Activated CD4-positive, alpha-beta T cell treated with anti-CD3 and anti-CD28 coated beads, Interleukin-2, amount 10 ng/mL, durations not matched to agents 24 days and 14 days (primary cell): Measurements from ENCODE around the gene RAB5IF. TPM values are rescaled to one million over a fixed set of nuclear protein-coding genes. Genes with fewer than 3 reads are reported as not detected.

Experiments used
- DNase-seq: peaks from one replicate; pipeline ENCODE4 v3.0.0; 2022
- H3K27ac Mint-ChIP-seq: one replicate; pipeline ENCODE4 v1.8.0; 2022; ENCODE audit warnings: mild to moderate bottlenecking, mixed read lengths
- H3K27me3 Mint-ChIP-seq: one replicate; pipeline ENCODE4 v1.8.0; 2022; ENCODE audit warnings: mixed read lengths
- H3K36me3 Mint-ChIP-seq: one replicate; pipeline ENCODE4 v1.8.0; 2022; ENCODE audit warnings: low read depth, mild to moderate bottlenecking, mixed read lengths
- H3K4me1 Mint-ChIP-seq: one replicate; pipeline ENCODE4 v1.8.0; 2021; ENCODE audit warnings: mixed read lengths
- H3K4me3 Mint-ChIP-seq: one replicate; pipeline ENCODE4 v1.8.0; 2022; ENCODE audit warnings: mild to moderate bottlenecking, moderate library complexity, mixed read lengths
- H3K9me3 Mint-ChIP-seq: one replicate; pipeline ENCODE4 v1.8.0; 2021; ENCODE audit warnings: mixed read lengths
- intact Hi-C: fragments of 100-400 bp; cut with micrococcal nuclease; formaldehyde crosslinking; loops from one replicate; pipeline ENCODE4 v1.15.1; 2023
- total RNA-seq: library from RNA; stranded (reverse); gene quantifications from 2 replicates; pipeline ENCODE4 v1.2.3, GENCODE V29; 2022

The RAB5IF gene
- total RNA-seq, 1 donor from 2014 or later, result 122 TPM

- Mint-ChIP-seq H3K36me3 (peaks cover 33% of the 10 kb centered on the region), H3K9me3 (no peaks in the 10 kb centered on the region), H3K4me1 (peaks cover 36% of the 10 kb centered on the region), H3K27me3 (no peaks in the 10 kb centered on the region), H3K4me3 (peak overlapping the region; percentile 93), H3K27ac (peak overlapping the region; percentile 91)
- DNase-seq, result peak; percentile 84
- intact Hi-C loops, result loop anchor here (1.0 to 10.0 kb wide), 3 partner anchors 21 to 950 kb away; partner anchors contain the start of genes BLCAP and NNAT
Measured at GRCh38 chr20:36574366-36575135, 31.0 kb upstream of the RAB5IF start.

- Mint-ChIP-seq H3K27me3 (no peaks in the 10 kb centered on the region), H3K4me3 (peak overlapping the region; percentile 93), H3K36me3 (peaks cover 42% of the 10 kb centered on the region), H3K4me1 (peaks cover 43% of the 10 kb centered on the region), H3K27ac (peak overlapping the region; percentile 91), H3K9me3 (no peaks in the 10 kb centered on the region)
- DNase-seq, result no peak
- intact Hi-C loops, result loop anchor here (10.0 kb wide), 2 partner anchors 111 to 949 kb away; partner anchors contain the start of genes BLCAP and NNAT
Measured at GRCh38 chr20:36576081-36576445, 29.5 kb upstream of the RAB5IF start.

GRCh38 chr20:36578356-36579041 is 27.1 kb upstream of the RAB5IF start:
- no peak for DNase-seq
- Mint-ChIP-seq H3K36me3 (peaks cover 54% of the 10 kb centered on the region), H3K4me3 (no peak overlapping the region), H3K27ac (no peak overlapping the region), H3K9me3 (no peaks in the 10 kb centered on the region), H3K4me1 (peaks cover 38% of the 10 kb centered on the region), H3K27me3 (no peaks in the 10 kb centered on the region)
- intact Hi-C loops, result loop anchor here (10.0 kb wide), 2 partner anchors 114 to 946 kb away; partner anchors contain the start of genes BLCAP and NNAT

GRCh38 chr20:36579996-36580545 is 25.5 kb upstream of the RAB5IF start:
- no peaks in the 10 kb centered on the region for H3K27me3 Mint-ChIP-seq
- intact Hi-C loops, result loop anchor here (10.0 kb wide), 2 partner anchors 115 to 945 kb away; partner anchors contain the start of genes BLCAP and NNAT
- H3K36me3 Mint-ChIP-seq, result peaks cover 54% of the 10 kb centered on the region
- DNase-seq, result no peak
- H3K9me3 Mint-ChIP-seq, result no peaks in the 10 kb centered on the region
- H3K4me1 Mint-ChIP-seq, result peaks cover 36% of the 10 kb centered on the region
- H3K27ac Mint-ChIP-seq, result peak overlapping the region; percentile 16
- H3K4me3 Mint-ChIP-seq, result no peak overlapping the region

DNA sequence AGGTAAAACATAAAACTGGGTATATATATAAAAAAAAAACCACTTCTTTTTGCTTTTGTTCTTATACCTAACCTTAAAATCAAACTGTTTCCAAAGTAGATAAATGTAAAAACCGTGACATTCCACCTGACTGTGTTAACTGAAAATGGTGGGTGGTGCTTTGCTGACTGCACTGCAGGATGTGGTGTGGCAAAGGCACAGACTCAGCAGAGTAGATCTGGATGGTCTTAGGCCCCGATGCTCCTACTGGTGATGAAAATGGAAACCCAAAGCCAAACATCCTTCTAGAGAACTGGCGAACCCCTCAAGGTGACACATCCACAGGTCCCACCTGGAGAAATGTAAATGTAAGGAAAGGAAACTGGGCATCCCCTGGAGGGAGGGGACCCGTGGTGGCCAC is 23.3 kb upstream of the RAB5IF start:
- Mint-ChIP-seq H3K27ac (peak overlapping the region; percentile 81), H3K4me1 (peaks cover 24% of the 10 kb centered on the region)

DNA sequence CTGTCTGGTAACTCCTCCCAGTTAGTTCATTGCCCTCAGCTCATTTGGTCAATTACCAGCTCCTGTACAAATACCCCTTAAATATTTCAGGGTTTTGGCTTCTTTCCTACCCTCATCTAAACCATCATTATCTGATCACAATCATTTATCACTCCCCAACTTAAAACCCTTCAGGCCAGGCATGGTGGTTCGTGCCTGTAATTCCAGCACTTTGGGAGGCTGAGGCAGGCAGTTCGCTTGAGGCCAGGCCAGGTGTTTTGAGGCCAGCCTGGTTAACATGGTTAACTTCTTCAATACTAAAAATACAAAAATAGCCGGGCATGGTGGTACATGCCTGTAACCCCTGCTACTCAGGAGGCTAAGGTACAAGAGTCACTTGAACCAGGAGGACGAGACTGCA is 22.8 kb upstream of the RAB5IF start:
- Mint-ChIP-seq H3K4me1 (peaks cover 29% of the 10 kb centered on the region), H3K36me3 (peaks cover 58% of the 10 kb centered on the region), H3K4me3 (no peak overlapping the region), H3K27ac (peak overlapping the region; percentile 81), H3K9me3 (no peaks in the 10 kb centered on the region), H3K27me3 (no peaks in the 10 kb centered on the region)
- no peak for DNase-seq
- intact Hi-C loops, result no loop called here

More for the DNA sequence above, 23.3 kb upstream of the RAB5IF start:
- H3K27me3 Mint-ChIP-seq, result no peaks in the 10 kb centered on the region
- peaks cover 53% of the 10 kb centered on the region for H3K36me3 Mint-ChIP-seq
- peak; percentile 75 for DNase-seq
- H3K9me3 Mint-ChIP-seq, result no peaks in the 10 kb centered on the region
- intact Hi-C loops, result no loop called here
- H3K4me3 Mint-ChIP-seq, result no peak overlapping the region

DNA sequence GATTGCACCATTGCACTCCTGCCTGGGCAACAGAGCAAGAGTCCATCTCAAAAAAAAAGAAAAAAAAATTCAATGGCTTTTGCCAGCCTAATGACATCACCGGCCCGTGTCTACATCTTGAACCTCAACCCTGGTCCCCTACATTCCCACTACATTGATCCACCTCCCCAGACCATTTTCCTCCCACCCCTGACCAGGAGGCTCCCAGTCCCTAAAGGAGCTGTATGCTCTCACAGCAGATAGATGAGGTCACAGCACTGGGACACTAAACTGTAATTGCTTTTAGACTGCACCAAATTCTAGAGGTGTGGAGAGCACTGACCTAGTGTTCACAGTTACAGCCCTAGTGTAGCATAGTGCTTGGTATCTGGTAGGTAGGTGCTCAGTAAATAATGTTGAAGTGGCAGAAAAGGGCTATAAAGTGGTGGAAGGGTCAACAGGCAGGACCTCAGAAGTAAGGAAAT is 21.5 kb upstream of the RAB5IF start:
- Mint-ChIP-seq H3K27me3 (no peaks in the 10 kb centered on the region), H3K36me3 (peaks cover 52% of the 10 kb centered on the region), H3K27ac (no peak overlapping the region), H3K4me3 (no peak overlapping the region), H3K9me3 (no peaks in the 10 kb centered on the region), H3K4me1 (peaks cover 27% of the 10 kb centered on the region)
- no peak for DNase-seq
- intact Hi-C loops, result no loop called here

- DNase-seq, result no peak
- Mint-ChIP-seq H3K27ac (no peak overlapping the region), H3K27me3 (no peaks in the 10 kb centered on the region), H3K4me1 (peaks cover 23% of the 10 kb centered on the region), H3K4me3 (no peak overlapping the region), H3K36me3 (peaks cover 47% of the 10 kb centered on the region), H3K9me3 (no peaks in the 10 kb centered on the region)
- intact Hi-C loops, result no loop called here
Measured at GRCh38 chr20:36585410-36586125, 20.0 kb upstream of the RAB5IF start.

GRCh38 chr20:36587388-36588070 is 18.1 kb upstream of the RAB5IF start:
- Mint-ChIP-seq H3K4me3 (no peak overlapping the region), H3K36me3 (peaks cover 56% of the 10 kb centered on the region), H3K27ac (peak overlapping the region; percentile 56), H3K9me3 (no peaks in the 10 kb centered on the region), H3K27me3 (no peaks in the 10 kb centered on the region), H3K4me1 (peaks cover 31% of the 10 kb centered on the region)
- no peak for DNase-seq
- intact Hi-C loops, result no loop called here

DNA sequence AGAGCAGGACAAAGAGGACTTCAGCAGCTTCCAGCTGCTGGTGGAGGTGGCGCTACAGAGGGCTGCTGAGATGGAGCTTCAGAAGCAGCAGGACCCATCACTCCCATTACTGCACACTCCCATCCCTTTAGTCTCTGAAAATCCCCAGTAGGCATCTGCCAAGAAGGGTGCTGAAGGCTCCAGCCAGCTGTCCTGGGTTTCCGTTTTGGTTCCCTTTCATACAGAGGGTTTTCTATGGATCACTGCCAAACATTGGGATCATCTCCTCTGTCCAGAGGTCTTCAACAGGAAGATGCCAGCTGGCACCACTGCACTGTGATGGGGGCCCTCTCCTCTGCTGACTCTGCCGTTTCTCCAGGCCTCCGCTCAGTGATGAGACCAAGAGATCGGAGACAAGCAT is 14.3 kb upstream of the RAB5IF start:
- peak overlapping the region; percentile 77 for H3K27ac Mint-ChIP-seq
- H3K4me3 Mint-ChIP-seq, result peak overlapping the region; percentile 65
- no peak for DNase-seq
- peaks cover 56% of the 10 kb centered on the region for H3K4me1 Mint-ChIP-seq
- intact Hi-C loops, result loop anchor here (5.0 kb wide), 1 partner anchor 34 kb away; no protein-coding TSS in a partner anchor
- H3K27me3 Mint-ChIP-seq, result no peaks in the 10 kb centered on the region
- H3K9me3 Mint-ChIP-seq, result no peaks in the 10 kb centered on the region
- H3K36me3 Mint-ChIP-seq, result peaks cover 71% of the 10 kb centered on the region

- intact Hi-C loops, result loop anchor here (5.0 kb wide), 1 partner anchor 35 kb away; no protein-coding TSS in a partner anchor
- H3K4me1 Mint-ChIP-seq, result peaks cover 53% of the 10 kb centered on the region
Measured at GRCh38 chr20:36591854-36592641, 13.5 kb upstream of the RAB5IF start.

DNA sequence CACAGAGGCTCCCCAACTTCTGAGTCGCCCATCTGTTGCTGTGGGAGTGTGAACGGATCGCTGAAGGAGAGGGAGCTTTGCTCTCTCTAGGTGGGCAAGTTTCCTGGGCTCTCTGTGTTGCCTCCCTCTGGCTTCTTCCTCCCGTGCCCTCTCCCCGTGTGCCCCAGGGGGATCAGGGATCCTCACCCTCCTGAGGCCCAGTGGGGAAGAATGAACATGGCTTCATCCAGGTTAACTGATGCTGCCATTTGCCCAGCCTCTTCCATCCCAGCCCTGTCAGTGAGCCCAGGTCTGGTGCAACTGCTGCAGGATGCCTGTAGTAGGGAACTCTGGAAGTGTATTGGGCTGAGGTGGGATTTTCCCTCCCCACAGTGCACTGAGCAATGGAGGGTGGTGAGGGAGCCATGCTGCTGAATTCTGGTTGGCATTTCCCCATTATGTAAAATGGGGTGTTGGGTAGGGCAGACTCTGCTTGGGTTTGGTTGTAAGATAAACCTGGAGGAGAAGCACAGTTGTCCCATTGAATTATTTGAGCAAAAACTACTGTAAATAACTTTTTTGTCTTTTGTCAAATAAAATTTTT is 12.1 kb upstream of the RAB5IF start:
- peaks cover 48% of the 10 kb centered on the region for H3K4me1 Mint-ChIP-seq
- H3K36me3 Mint-ChIP-seq, result peaks cover 59% of the 10 kb centered on the region
- H3K27me3 Mint-ChIP-seq, result no peaks in the 10 kb centered on the region
- DNase-seq, result no peak
- H3K4me3 Mint-ChIP-seq, result no peak overlapping the region
- H3K9me3 Mint-ChIP-seq, result no peaks in the 10 kb centered on the region
- intact Hi-C loops, result loop anchor here (5.0 kb wide), 1 partner anchor 36 kb away; no protein-coding TSS in a partner anchor
- H3K27ac Mint-ChIP-seq, result peak overlapping the region; percentile 77

More at GRCh38 chr20:36591854-36592641, 13.5 kb upstream of the RAB5IF start:
- peak; percentile 83 for DNase-seq
- peak overlapping the region; percentile 65 for H3K4me3 Mint-ChIP-seq
- no peaks in the 10 kb centered on the region for H3K9me3 Mint-ChIP-seq
- peak overlapping the region; percentile 77 for H3K27ac Mint-ChIP-seq
- H3K36me3 Mint-ChIP-seq, result peaks cover 65% of the 10 kb centered on the region
- H3K27me3 Mint-ChIP-seq, result no peaks in the 10 kb centered on the region
